SU-DHL-6 (cell line): Measurements from ENCODE around the gene LRCH1.

Source experiments
- H2AFZ ChIP-seq: fragments of 200-600 bp; sonication (generic); 2 replicates; pipeline ENCODE4 v1.6.1; 2014; ENCODE audit warnings: low read depth, mild to moderate bottlenecking, moderate library complexity, mixed read lengths, antibody characterized with exemption, low read length; ENCODE audit not compliant: severe bottlenecking
- H3F3A ChIP-seq: fragments of 200-600 bp; shearing (Covaris generic); 2 replicates; pipeline ENCODE4 v1.6.0; 2016; ENCODE audit warnings: antibody characterized with exemption, mild to moderate bottlenecking; ENCODE audit not compliant: insufficient read depth
- H3K27ac ChIP-seq: fragments of 200-600 bp; sonication (generic); 2 replicates; pipeline ENCODE4 v1.5.1; 2016; ENCODE audit warnings: low read depth, mild to moderate bottlenecking, low read length, moderate library complexity, mixed read lengths
- H3K27me3 ChIP-seq: fragments of 200-600 bp; sonication (generic), shearing (Covaris generic); 2 replicates; pipeline ENCODE4 v1.6.0; 2014; ENCODE audit warnings: mild to moderate bottlenecking, low read length
- H3K36me3 ChIP-seq: fragments of 200-600 bp; sonication (generic); 2 replicates; pipeline ENCODE4 v1.6.1; 2014; ENCODE audit warnings: mild to moderate bottlenecking, low read length, mixed read lengths
- H3K4me2 ChIP-seq: fragments of 300-600, 200-600 bp; shearing (Covaris generic), sonication (generic); 2 replicates; pipeline ENCODE4 v1.6.0; 2014; ENCODE audit warnings: low read length, low read depth, mild to moderate bottlenecking; ENCODE audit not compliant: poor library complexity, severe bottlenecking
- H3K4me3 ChIP-seq: fragments of 200-600 bp; sonication (generic); 2 replicates; pipeline ENCODE4 v1.5.1; 2014; ENCODE audit warnings: antibody characterized with exemption, low read length, mild to moderate bottlenecking, mixed read lengths; ENCODE audit not compliant: insufficient read depth, poor library complexity, severe bottlenecking
- H3K79me2 ChIP-seq: fragments of 200-600 bp; sonication (generic); 2 replicates; pipeline ENCODE4 v1.6.1; 2014; ENCODE audit warnings: mild to moderate bottlenecking, low read length, moderate library complexity; ENCODE audit not compliant: insufficient read depth
- H3K9ac ChIP-seq: fragments of 200-600 bp; sonication (generic); 2 replicates; pipeline ENCODE4 v1.7.0; 2014; ENCODE audit warnings: mild to moderate bottlenecking, low read length
- H3K9me2 ChIP-seq: fragments of 200-600 bp; sonication (generic); replicated peaks from 2 replicates; pipeline ENCODE4 v1.6.1; 2014; ENCODE audit warnings: low read length; ENCODE audit not compliant: insufficient read depth
- H3K9me3 ChIP-seq: fragments of 200-600 bp; sonication (generic); 2 replicates; pipeline ENCODE4 v1.6.1; 2014; ENCODE audit warnings: low read length, mixed read lengths; ENCODE audit not compliant: insufficient read depth
- H4K20me1 ChIP-seq: fragments of 200-600 bp; sonication (generic); 2 replicates; pipeline ENCODE4 v1.6.1; 2014; ENCODE audit warnings: low read depth, mild to moderate bottlenecking, antibody characterized with exemption, low read length, moderate library complexity, mixed read lengths
- EZH2phosphoT487 ChIP-seq: fragments of 200-600 bp; sonication (generic), shearing (Covaris generic); conservative IDR thresholded peaks from 2 replicates; pipeline ENCODE4 v1.6.1; 2018; ENCODE audit warnings: mild to moderate bottlenecking, antibody characterized with exemption, low read length, moderate library complexity, mixed read lengths
- TF ChIP-seq, protein P1 (sequence below): fragments of 200-600 bp; sonication (generic); IDR thresholded peaks from one replicate; pipeline ENCODE4 v1.5.1; 2017; ENCODE audit warnings: antibody characterized with exemption, mild to moderate bottlenecking, low read length, moderate library complexity; ENCODE audit not compliant: insufficient read depth, poor library complexity, severe bottlenecking

LRCH1 gene

DNA sequence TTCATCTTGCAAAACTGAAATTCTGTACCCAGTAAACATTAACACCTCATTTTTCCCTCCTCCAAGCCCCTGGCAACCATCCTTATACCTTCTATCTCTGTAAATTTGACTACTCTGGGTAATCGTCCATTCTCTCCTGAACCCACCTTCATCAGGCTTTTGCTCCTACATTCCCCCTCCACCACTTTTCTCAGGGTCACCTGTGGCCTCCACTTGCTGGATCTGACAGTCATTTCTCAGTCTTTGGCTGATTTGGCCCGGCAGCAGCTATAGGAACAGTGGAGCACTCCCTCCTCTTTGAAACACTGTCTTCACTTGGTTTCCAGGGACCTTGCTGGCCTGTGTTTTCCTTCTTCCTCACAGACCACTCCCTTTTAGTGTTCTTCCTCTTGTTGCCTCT is 83.5 kb downstream of the LRCH1 start:
- Histone ChIP-seq H3K9me3 (no peaks in the 10 kb centered on the region), H3K36me3 (no peaks in the 10 kb centered on the region), H3K9ac (no peak overlapping the region), H3K4me2 (no peak overlapping the region), H2AFZ (no peak overlapping the region), H3K27me3 (no peaks in the 10 kb centered on the region), H4K20me1 (peaks cover 17% of the 10 kb centered on the region; the same call in 1 of the 2 replicates), H3K79me2 (peaks cover 69% of the 10 kb centered on the region), H3K9me2 (no peaks in the 10 kb centered on the region), H3K4me3 (no peak overlapping the region), H3F3A (no peaks in the 10 kb centered on the region; the same call in 1 of the 2 replicates), H3K27ac (no peak overlapping the region)
- TF ChIP-seq, protein P1, sequence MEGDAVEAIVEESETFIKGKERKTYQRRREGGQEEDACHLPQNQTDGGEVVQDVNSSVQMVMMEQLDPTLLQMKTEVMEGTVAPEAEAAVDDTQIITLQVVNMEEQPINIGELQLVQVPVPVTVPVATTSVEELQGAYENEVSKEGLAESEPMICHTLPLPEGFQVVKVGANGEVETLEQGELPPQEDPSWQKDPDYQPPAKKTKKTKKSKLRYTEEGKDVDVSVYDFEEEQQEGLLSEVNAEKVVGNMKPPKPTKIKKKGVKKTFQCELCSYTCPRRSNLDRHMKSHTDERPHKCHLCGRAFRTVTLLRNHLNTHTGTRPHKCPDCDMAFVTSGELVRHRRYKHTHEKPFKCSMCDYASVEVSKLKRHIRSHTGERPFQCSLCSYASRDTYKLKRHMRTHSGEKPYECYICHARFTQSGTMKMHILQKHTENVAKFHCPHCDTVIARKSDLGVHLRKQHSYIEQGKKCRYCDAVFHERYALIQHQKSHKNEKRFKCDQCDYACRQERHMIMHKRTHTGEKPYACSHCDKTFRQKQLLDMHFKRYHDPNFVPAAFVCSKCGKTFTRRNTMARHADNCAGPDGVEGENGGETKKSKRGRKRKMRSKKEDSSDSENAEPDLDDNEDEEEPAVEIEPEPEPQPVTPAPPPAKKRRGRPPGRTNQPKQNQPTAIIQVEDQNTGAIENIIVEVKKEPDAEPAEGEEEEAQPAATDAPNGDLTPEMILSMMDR, result no peak
- TF ChIP-seq EZH2phosphoT487, result no peak

DNA sequence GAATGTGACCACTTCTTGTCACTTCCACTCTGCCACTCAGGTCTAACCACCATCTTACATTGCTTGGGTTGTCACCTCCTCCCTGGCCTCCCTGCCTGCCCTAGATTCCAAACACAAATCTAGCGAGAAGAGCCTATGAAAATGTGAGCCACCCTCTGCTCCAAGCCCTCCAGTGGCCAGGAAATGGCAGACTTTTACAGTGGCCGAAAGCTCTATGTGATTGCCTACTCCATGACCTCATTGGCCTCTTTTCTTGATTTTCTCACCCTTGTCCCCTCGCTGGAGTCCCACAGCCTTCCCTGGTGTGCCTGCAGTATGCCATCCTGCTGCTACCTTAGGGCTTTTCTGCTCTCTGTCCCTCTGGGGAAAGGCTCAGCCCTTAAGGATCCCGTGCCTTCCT is 84.2 kb downstream of the LRCH1 start:
- H3K27me3 ChIP-seq, result no peaks in the 10 kb centered on the region
- H3K4me2 ChIP-seq, result no peak overlapping the region
- no peaks in the 10 kb centered on the region for H3K9me2 ChIP-seq
- H4K20me1 ChIP-seq, result peaks cover 17% of the 10 kb centered on the region; the same call in 1 of the 2 replicates
- no peaks in the 10 kb centered on the region; the same call in 1 of the 2 replicates for H3F3A ChIP-seq
- H3K9me3 ChIP-seq, result no peaks in the 10 kb centered on the region
- no peak overlapping the region for H3K27ac ChIP-seq
- peaks cover 73% of the 10 kb centered on the region for H3K79me2 ChIP-seq
- TF ChIP-seq EZH2phosphoT487, result no peak
- TF ChIP-seq, protein P1, result no peak
- no peak overlapping the region for H2AFZ ChIP-seq
- no peak overlapping the region for H3K9ac ChIP-seq
- H3K36me3 ChIP-seq, result no peaks in the 10 kb centered on the region
- H3K4me3 ChIP-seq, result no peak overlapping the region

DNA sequence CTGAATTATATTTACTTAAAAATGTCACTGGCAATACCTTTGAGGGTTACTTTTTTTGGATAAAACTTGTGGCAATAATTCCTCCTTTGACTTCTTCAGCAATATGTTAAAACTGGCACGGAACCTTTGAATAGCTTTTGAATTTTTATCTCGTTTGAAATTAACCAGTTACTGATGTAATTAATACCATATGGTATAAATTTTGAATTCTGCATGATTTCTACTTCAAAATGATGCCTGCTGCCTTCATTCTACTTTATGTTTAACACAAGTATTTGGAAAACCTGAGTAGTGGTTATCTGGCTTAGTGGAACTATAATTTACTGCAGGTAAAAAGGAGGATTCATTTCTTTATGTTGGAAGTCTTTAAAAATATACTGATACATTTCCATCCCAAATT is 85.3 kb downstream of the LRCH1 start:
- Histone ChIP-seq H3K79me2 (peaks cover 77% of the 10 kb centered on the region), H3F3A (no peaks in the 10 kb centered on the region), H3K9me2 (no peaks in the 10 kb centered on the region), H2AFZ (no peak overlapping the region), H3K9me3 (no peaks in the 10 kb centered on the region), H3K4me2 (no peak overlapping the region), H3K36me3 (no peaks in the 10 kb centered on the region), H3K4me3 (no peak overlapping the region), H3K27ac (no peak overlapping the region), H3K27me3 (no peaks in the 10 kb centered on the region), H3K9ac (no peak overlapping the region), H4K20me1 (peaks cover 18% of the 10 kb centered on the region; the same call in 1 of the 2 replicates)
- TF ChIP-seq EZH2phosphoT487, result no peak
- TF ChIP-seq, protein P1, result no peak
